Fibroblast of lung (primary cell): Measurements from ENCODE around the gene CASP7. TPM values are rescaled to one million over a fixed set of nuclear protein-coding genes. Genes with fewer than 3 reads are reported as not detected.

Experiments
- DNase-seq, 2 donors: peaks; one replicate each; pipeline versions ENCODE4 v3.0.0 to v3.0.0-alpha.2; 2010; ENCODE audit warnings: low read depth in 2 of 2
- H2AFZ ChIP-seq: 2 replicates; pipeline ENCODE4 v1.5.1; 2012; ENCODE audit warnings: low read length, control low read depth, inconsistent platforms
- H3K27ac ChIP-seq: 2 replicates; pipeline ENCODE4 v1.5.1; 2011; ENCODE audit warnings: low read length, control low read depth; ENCODE audit not compliant: insufficient read depth
- H3K27me3 ChIP-seq: 2 replicates; pipeline ENCODE4 v1.5.1; 2011; ENCODE audit warnings: mild to moderate bottlenecking, low read length; ENCODE audit not compliant: control insufficient read depth, insufficient read depth
- H3K36me3 ChIP-seq: 2 replicates; pipeline ENCODE4 v1.5.1; 2011; ENCODE audit warnings: low read length; ENCODE audit not compliant: control insufficient read depth, insufficient read depth
- H3K4me1 ChIP-seq: 2 replicates; pipeline ENCODE4 v1.5.1; 2011; ENCODE audit warnings: low read length; ENCODE audit not compliant: control insufficient read depth, insufficient read depth; ENCODE audit errors: extremely low read depth
- H3K4me2 ChIP-seq: 2 replicates; pipeline ENCODE4 v1.5.1; 2011; ENCODE audit warnings: low read length, control low read depth; ENCODE audit not compliant: insufficient read depth; ENCODE audit errors: extremely low read depth
- H3K4me3 ChIP-seq, 4 experiments: fragments of 200-600 bp in 1 of 4; sonication (generic) in 1 of 4; replicated peaks in 1 of 4; 2 replicates each; pipeline ENCODE4 v1.5.1; 2011 to 2016; ENCODE audit warnings: low read length in 4 of 4, low read depth in 3 of 4, mild to moderate bottlenecking in 3 of 4, control low read depth in 2 of 4, inconsistent platforms in 1 of 4, mixed read lengths in 1 of 4; ENCODE audit not compliant: insufficient read depth in 1 of 4; ENCODE audit errors: control extremely low read depth in 1 of 4
- H3K79me2 ChIP-seq: 2 replicates; pipeline ENCODE4 v1.5.1; 2012; ENCODE audit warnings: mild to moderate bottlenecking, low read length, inconsistent platforms; ENCODE audit not compliant: control insufficient read depth, insufficient read depth
- H3K9ac ChIP-seq: 2 replicates; pipeline ENCODE4 v1.5.1; 2011; ENCODE audit warnings: mild to moderate bottlenecking, low read length, control low read depth; ENCODE audit not compliant: insufficient read depth
- H3K9me3 ChIP-seq: 2 replicates; pipeline ENCODE4 v1.5.1; 2012; ENCODE audit warnings: low read depth, low read length; ENCODE audit not compliant: control insufficient read depth, insufficient read depth
- H4K20me1 ChIP-seq: 2 replicates; pipeline ENCODE4 v1.5.1; 2011; ENCODE audit warnings: low read length; ENCODE audit not compliant: control insufficient read depth, insufficient read depth; ENCODE audit errors: extremely low read depth
- CTCF ChIP-seq, 2 donors: IDR thresholded peaks in 1 of 2; conservative IDR thresholded peaks in 1 of 2; 1 replicate in 1 of 2; 2 replicates in 1 of 2; pipeline ENCODE4 v1.5.1; 2011 to 2012; ENCODE audit warnings: low read length in 2 of 2, control low read depth in 1 of 2, inconsistent platforms in 1 of 2, low read depth in 1 of 2, mild to moderate bottlenecking in 1 of 2
- EZH2 ChIP-seq: IDR thresholded peaks from 2 replicates; pipeline ENCODE4 v1.5.1; 2012; ENCODE audit warnings: low read length, control low read depth, mild to moderate bottlenecking; ENCODE audit errors: missing control alignments
- polyA plus RNA-seq, 2 donors: library from polyadenylated mRNA; depleted of rRNA in 1 of 2; stranded (reverse) in 1 of 2; unstranded in 1 of 2; fragments of >200 nt; gene quantifications; 2 replicates each; pipeline ENCODE4 v1.2.1, GENCODE V29; 2011 to 2012; ENCODE audit warnings: missing spikeins in 1 of 2
- total RNA-seq: library from RNA; depleted of rRNA; stranded (reverse); fragments of >200 nt; gene quantifications from 2 replicates; pipeline ENCODE4 v1.2.1, GENCODE V29; 2014

CASP7 gene
- total and polyA plus RNA-seq, 2 donors (not counting 1 experiment from before 2014, with no cell fraction given): 27.0 to 28.9 TPM

GRCh38 chr10:113686028-113686427 is 6.3 kb downstream of the CASP7 start:
- Histone ChIP-seq H3K27ac (no peak overlapping the region), H3K9ac (no peak overlapping the region), H3K4me2 (no peak overlapping the region), H3K79me2 (peaks cover 57% of the 10 kb centered on the region), H3K4me1 (peaks cover 3% of the 10 kb centered on the region), H3K4me3 (no peak overlapping the region), H3K27me3 (no peaks in the 10 kb centered on the region), H4K20me1 (no peaks in the 10 kb centered on the region), H2AFZ (no peak overlapping the region), H3K36me3 (no peaks in the 10 kb centered on the region), H3K9me3 (no peaks in the 10 kb centered on the region)
- TF ChIP-seq EZH2 (no peak), CTCF (conservative IDR thresholded peaks at IDR 0.05 in 1 of 2, IDR thresholded peaks at IDR 0.05 in 1 of 2; ENCODE audit: low read depth in 1 of 2, low read length in 2 of 2) (no peak)
- DNase-seq: no peak

GRCh38 chr10:113687037-113687436 is 7.3 kb downstream of the CASP7 start:
- H3K79me2 ChIP-seq: peaks cover 55% of the 10 kb centered on the region
- no peak for TF ChIP-seq EZH2
- TF ChIP-seq CTCF (conservative IDR thresholded peaks at IDR 0.05 in 1 of 2, IDR thresholded peaks at IDR 0.05 in 1 of 2; ENCODE audit: low read depth in 1 of 2, low read length in 2 of 2): no peak
- no peaks in the 10 kb centered on the region for H3K27me3 ChIP-seq
- H3K27ac ChIP-seq: no peak overlapping the region
- DNase-seq: no peak
- no peak overlapping the region for H3K4me3 ChIP-seq
- H3K4me1 ChIP-seq: no peaks in the 10 kb centered on the region
- no peaks in the 10 kb centered on the region for H3K9me3 ChIP-seq
- no peak overlapping the region for H2AFZ ChIP-seq
- H3K9ac ChIP-seq: no peak overlapping the region
- H3K4me2 ChIP-seq: no peak overlapping the region
- H3K36me3 ChIP-seq: no peaks in the 10 kb centered on the region
- H4K20me1 ChIP-seq: no peaks in the 10 kb centered on the region

- peaks cover 45% of the 10 kb centered on the region for H3K79me2 ChIP-seq
- H3K9ac ChIP-seq: no peak overlapping the region
- no peaks in the 10 kb centered on the region for H3K9me3 ChIP-seq
- no peak overlapping the region for H2AFZ ChIP-seq
- no peak overlapping the region for H3K27ac ChIP-seq
- no peaks in the 10 kb centered on the region for H3K4me1 ChIP-seq
- no peaks in the 10 kb centered on the region for H4K20me1 ChIP-seq
- H3K36me3 ChIP-seq: no peaks in the 10 kb centered on the region
- H3K4me3 ChIP-seq: no peak overlapping the region
- no peak overlapping the region for H3K4me2 ChIP-seq
- DNase-seq: no peak
- TF ChIP-seq EZH2 (no peak), CTCF (conservative IDR thresholded peaks at IDR 0.05 in 1 of 2, IDR thresholded peaks at IDR 0.05 in 1 of 2; ENCODE audit: low read depth in 1 of 2, low read length in 2 of 2) (no peak)
- no peaks in the 10 kb centered on the region for H3K27me3 ChIP-seq
Observed at GRCh38 chr10:113689057-113689456, 9.3 kb downstream of the CASP7 start.
